CD14-positive monocyte (primary cell): ENCODE results near the gene GATAD2A. TPM values are rescaled to one million over a fixed set of nuclear protein-coding genes. Genes with fewer than 3 reads are reported as not detected.

ENCODE experiments used
- DNase-seq, 3 donors: peaks; one replicate each; pipeline ENCODE4 v3.0.0-alpha.2; 2011 to 2022
- H2AFZ ChIP-seq: 2 replicates; pipeline ENCODE4 v1.6.0; 2012; ENCODE audit warnings: mild to moderate bottlenecking, low read depth, low read length, inconsistent platforms; ENCODE audit not compliant: insufficient read depth, poor library complexity, severe bottlenecking
- H3K27ac ChIP-seq, 2 donors: 1 replicate in 1 of 2; 2 replicates in 1 of 2; pipeline ENCODE4 v1.5.1; 2012 to 2013; ENCODE audit warnings: low read length in 2 of 2, control low read depth in 1 of 2, inconsistent platforms in 1 of 2, low read depth in 1 of 2, mild to moderate bottlenecking in 1 of 2
- H3K27me3 ChIP-seq, 2 donors: one replicate each; pipeline versions ENCODE4 v1.6.0 to v1.6.1; 2011 to 2013; ENCODE audit warnings: low read length in 2 of 2; ENCODE audit not compliant: control insufficient read depth in 2 of 2, insufficient read depth in 2 of 2
- H3K36me3 ChIP-seq, 2 donors: replicated peaks in 1 of 2; 1 replicate in 1 of 2; 2 replicates in 1 of 2; pipeline versions ENCODE4 v1.5.1 to v1.6.1; 2012 to 2013; ENCODE audit warnings: low read length in 2 of 2, control low read depth in 1 of 2, inconsistent platforms in 1 of 2, mild to moderate bottlenecking in 1 of 2; ENCODE audit not compliant: insufficient read depth in 2 of 2, control insufficient read depth in 1 of 2
- H3K4me1 ChIP-seq, 2 donors: 1 replicate in 1 of 2; 2 replicates in 1 of 2; pipeline versions ENCODE4 v1.5.1 to v1.6.1; 2012 to 2013; ENCODE audit warnings: low read length in 2 of 2, control low read depth in 1 of 2, inconsistent platforms in 1 of 2, mild to moderate bottlenecking in 1 of 2, moderate library complexity in 1 of 2; ENCODE audit not compliant: insufficient read depth in 2 of 2, control insufficient read depth in 1 of 2
- H3K4me2 ChIP-seq: replicated peaks from 2 replicates; pipeline ENCODE3; 2012; ENCODE audit warnings: low read length, moderate library complexity, mild to moderate bottlenecking; ENCODE audit not compliant: poor library complexity, severe bottlenecking; ENCODE audit errors: extremely low read depth
- H3K4me3 ChIP-seq, 3 experiments: fragments of 200-600 bp in 1 of 3; sonication (generic) in 1 of 3; replicated peaks in 1 of 3; 1 replicate in 2 of 3; 2 replicates in 1 of 3; pipeline ENCODE4 v1.5.1; 2011 to 2013; ENCODE audit warnings: low read length in 3 of 3, mild to moderate bottlenecking in 3 of 3, control low read depth in 2 of 3, low read depth in 2 of 3, inconsistent platforms in 1 of 3, moderate library complexity in 1 of 3
- H3K79me2 ChIP-seq: 2 replicates; pipeline ENCODE4 v1.6.0; 2012; ENCODE audit warnings: mild to moderate bottlenecking, control low read depth, inconsistent platforms, low read length, moderate library complexity; ENCODE audit not compliant: insufficient read depth
- H3K9ac ChIP-seq: 2 replicates; pipeline ENCODE4 v1.6.0; 2017; ENCODE audit warnings: low read length, mild to moderate bottlenecking; ENCODE audit not compliant: insufficient read depth, poor library complexity, severe bottlenecking
- H3K9me3 ChIP-seq, 2 donors: replicated peaks in 1 of 2; 1 replicate in 1 of 2; 2 replicates in 1 of 2; pipeline versions ENCODE4 v1.5.1 to v1.6.1; 2012 to 2013; ENCODE audit warnings: low read length in 2 of 2, control low read depth in 1 of 2; ENCODE audit not compliant: control insufficient read depth in 1 of 2, insufficient read depth in 1 of 2
- H4K20me1 ChIP-seq: 2 replicates; pipeline ENCODE4 v1.6.0; 2012; ENCODE audit warnings: mild to moderate bottlenecking, low read length, control low read depth, moderate library complexity; ENCODE audit not compliant: insufficient read depth
- H3K27ac Mint-ChIP-seq, 7 donors: one replicate each; pipeline ENCODE4 v1.8.0; 2020; ENCODE audit warnings: mild to moderate bottlenecking in 7 of 7, mixed read lengths in 7 of 7, moderate library complexity in 6 of 7, inconsistent platforms in 2 of 7
- H3K27me3 Mint-ChIP-seq, 3 donors: one replicate each; pipeline ENCODE4 v1.8.0; 2021 to 2022; ENCODE audit warnings: low read depth in 3 of 3, mild to moderate bottlenecking in 3 of 3, mixed read lengths in 3 of 3, moderate library complexity in 3 of 3, inconsistent platforms in 1 of 3
- H3K36me3 Mint-ChIP-seq, 2 donors: one replicate each; pipeline ENCODE4 v1.8.0; 2020; ENCODE audit warnings: mixed read lengths in 2 of 2, inconsistent platforms in 1 of 2, mild to moderate bottlenecking in 1 of 2
- H3K4me1 Mint-ChIP-seq: one replicate; pipeline ENCODE4 v1.8.0; 2020; ENCODE audit warnings: mild to moderate bottlenecking, mixed read lengths
- H3K4me3 Mint-ChIP-seq, 2 donors: one replicate each; pipeline ENCODE4 v1.8.0; 2020; ENCODE audit warnings: mild to moderate bottlenecking in 2 of 2, mixed read lengths in 2 of 2, moderate library complexity in 1 of 2
- H3K9me3 Mint-ChIP-seq, 7 donors: one replicate each; pipeline ENCODE4 v1.8.0; 2020 to 2022; ENCODE audit warnings: mixed read lengths in 7 of 7, mild to moderate bottlenecking in 6 of 7, moderate library complexity in 6 of 7, inconsistent platforms in 2 of 7
- CTCF ChIP-seq: fragments of 200-600 bp; IDR thresholded peaks from one replicate; pipeline ENCODE4 v1.8.0; 2022; ENCODE audit warnings: antibody characterized with exemption, mild to moderate bottlenecking
- WGBS: methylation state at CpG from one replicate; pipeline ENCODE4 v1.1.5; 2013; ENCODE audit warnings: missing lambda C conversion rate; ENCODE audit not compliant: insufficient coverage; 5-methylcytosine and 5-hydroxymethylcytosine counted together
- intact Hi-C, 2 donors: fragments of 100-400 bp; cut with micrococcal nuclease; formaldehyde crosslinking; loops; one replicate each; pipeline versions ENCODE4 v1.15.0 to v1.15.1; 2023
- polyA plus RNA-seq, 3 donors: library from polyadenylated mRNA; depleted of rRNA in 1 of 3; unstranded in 2 of 3; stranded (reverse) in 1 of 3; fragments of 300-500 nt in 2 of 3; fragments of >200 nt in 1 of 3; fragmentation: Illumina TruSeq in 2 of 3; gene quantifications; 1 replicate in 2 of 3; 2 replicates in 1 of 3; pipeline ENCODE4 v1.2.3, GENCODE V29; 2012 to 2021

The GATAD2A gene
- polyA plus RNA-seq, 3 donors = 8.0 to 35.9 (median 8.7) TPM

DNA sequence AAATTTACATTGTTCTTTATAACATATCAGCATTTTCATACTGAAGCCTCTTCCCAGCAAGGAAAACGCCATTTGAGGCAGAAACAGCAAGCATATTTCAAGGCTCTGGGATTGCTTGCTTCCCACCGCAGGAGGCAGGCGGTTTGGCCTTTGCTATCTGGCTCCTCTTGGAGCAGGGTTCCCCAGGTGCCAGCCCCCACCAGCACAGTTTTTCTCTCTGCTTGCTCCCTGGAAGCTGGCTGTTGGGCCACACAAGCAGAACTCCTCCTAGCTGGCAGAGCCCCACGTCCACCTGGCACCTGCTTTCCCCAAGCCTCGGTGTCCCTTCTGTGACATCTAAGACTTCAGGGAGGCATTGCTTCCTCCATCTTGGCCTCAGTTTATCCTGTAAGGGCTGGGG, 16.7 kb downstream of the GATAD2A start:
- Histone ChIP-seq H3K27me3 (no peaks in the 10 kb centered on the region), H3K9me3 (no peaks in the 10 kb centered on the region), H2AFZ (no peak overlapping the region), H3K79me2 (peaks cover 98% of the 10 kb centered on the region), H3K36me3 (peaks cover 0 to 10% of the 10 kb centered on the region in 2 donors), H3K9ac (no peak overlapping the region), H3K27ac (peak overlapping the region in 1 of 2 donors; percentile 71), H3K4me2 (no peak overlapping the region), H3K4me1 (peaks cover 27 to 39% of the 10 kb centered on the region in 2 donors), H4K20me1 (peaks cover 99% of the 10 kb centered on the region), H3K4me3 (no peak overlapping the region)
- H3K27ac Mint-ChIP-seq = peak overlapping the region in 5 of 7 donors; percentile 14 to 80 (median 42)
- H3K4me1 Mint-ChIP-seq = peaks cover 52% of the 10 kb centered on the region
- no peak overlapping the region for H3K4me3 Mint-ChIP-seq
- H3K36me3 Mint-ChIP-seq = peaks cover 7 to 14% of the 10 kb centered on the region in 2 donors
- WGBS = 89% methylated on average over 5 of the region's 5 CpGs
- TF ChIP-seq CTCF = no peak
- no peaks in the 10 kb centered on the region for H3K9me3 Mint-ChIP-seq
- no peak for DNase-seq
- intact Hi-C loops = no loop called here
- peaks cover 0 to 1% (median 0%) of the 10 kb centered on the region in 3 donors for H3K27me3 Mint-ChIP-seq

DNA sequence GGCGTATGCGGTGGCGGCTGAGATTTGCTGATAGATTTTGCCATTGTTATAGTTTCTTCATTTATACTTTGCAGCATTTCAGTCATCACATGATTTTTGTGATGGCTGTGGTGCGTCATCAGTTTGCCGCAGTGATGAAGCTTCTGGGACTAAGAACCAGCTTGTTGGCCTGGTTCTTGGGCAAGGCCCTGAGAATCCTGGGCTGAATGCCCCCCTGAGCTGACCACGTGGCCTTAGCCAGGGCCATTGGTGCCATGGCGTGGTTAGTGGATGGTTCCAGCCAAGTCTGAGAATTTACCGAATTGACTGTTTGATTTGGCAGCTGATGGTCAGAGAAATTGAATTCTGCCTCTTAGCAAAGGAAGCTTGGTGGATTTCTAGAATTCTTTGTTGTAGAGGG, 17.8 kb downstream of the GATAD2A start:
- peak overlapping the region in 1 of 2 donors; percentile 22 for H3K27ac ChIP-seq
- H3K4me1 Mint-ChIP-seq = peaks cover 53% of the 10 kb centered on the region
- no peak overlapping the region for H3K4me2 ChIP-seq
- H3K9me3 Mint-ChIP-seq = no peaks in the 10 kb centered on the region
- TF ChIP-seq CTCF = no peak
- no peak overlapping the region for H3K9ac ChIP-seq
- H3K79me2 ChIP-seq = peaks cover 98% of the 10 kb centered on the region
- H3K27ac Mint-ChIP-seq = peak overlapping the region in 3 of 7 donors; percentile 63 to 68 (median 66)
- no peak overlapping the region for H2AFZ ChIP-seq
- WGBS = 100% methylated on average over 5 of the region's 8 CpGs
- H3K36me3 Mint-ChIP-seq = peaks cover 8 to 22% of the 10 kb centered on the region in 2 donors
- no peaks in the 10 kb centered on the region for H3K9me3 ChIP-seq
- H3K27me3 Mint-ChIP-seq = peaks cover 0 to 1% (median 0%) of the 10 kb centered on the region in 3 donors
- peaks cover 0 to 10% of the 10 kb centered on the region in 2 donors for H3K36me3 ChIP-seq
- intact Hi-C loops = no loop called here
- H3K4me1 ChIP-seq = peaks cover 39 to 45% of the 10 kb centered on the region in 2 donors
- no peaks in the 10 kb centered on the region for H3K27me3 ChIP-seq
- H3K4me3 Mint-ChIP-seq = no peak overlapping the region
- no peak for DNase-seq
- H4K20me1 ChIP-seq = peaks cover 99% of the 10 kb centered on the region
- no peak overlapping the region for H3K4me3 ChIP-seq
